Endothelial cell (in vitro differentiated cells): Measurements from ENCODE around the gene LCORL. TPM values are rescaled to one million over a fixed set of nuclear protein-coding genes. Genes with fewer than 3 reads are reported as not detected.

ENCODE experiments used
- DNase-seq: peaks from one replicate; pipeline ENCODE4 v3.0.0; 2021; ENCODE audit warnings: low spot score
- H3K27ac Mint-ChIP-seq: one replicate; pipeline ENCODE4 v1.8.0; 2021; ENCODE audit warnings: mixed read lengths, inconsistent platforms; ENCODE audit not compliant: unreplicated experiment
- H3K27me3 Mint-ChIP-seq: one replicate; pipeline ENCODE4 v1.8.0; 2021; ENCODE audit warnings: mild to moderate bottlenecking, moderate library complexity, mixed read lengths, inconsistent platforms; ENCODE audit not compliant: unreplicated experiment
- H3K36me3 Mint-ChIP-seq: one replicate; pipeline ENCODE4 v1.8.0; 2021; ENCODE audit warnings: mild to moderate bottlenecking, low read depth, mixed read lengths, inconsistent platforms; ENCODE audit not compliant: unreplicated experiment
- H3K4me1 Mint-ChIP-seq: one replicate; pipeline ENCODE4 v1.8.0; 2021; ENCODE audit warnings: mild to moderate bottlenecking, mixed read lengths, inconsistent platforms; ENCODE audit not compliant: unreplicated experiment
- H3K4me3 Mint-ChIP-seq: one replicate; pipeline ENCODE4 v1.8.0; 2021; ENCODE audit warnings: mild to moderate bottlenecking, mixed read lengths, inconsistent platforms; ENCODE audit not compliant: unreplicated experiment
- H3K9me3 Mint-ChIP-seq: one replicate; pipeline ENCODE4 v1.8.0; 2021; ENCODE audit warnings: mixed read lengths, inconsistent platforms; ENCODE audit not compliant: unreplicated experiment
- total RNA-seq: library from RNA; stranded (reverse); fragmentation: NEBNext Ultra II Directional; extraction: Animal tissue kit (Norgen Biotek cat#: 25700); gene quantifications from one replicate; pipeline ENCODE4 v1.2.1, GENCODE V29; 2021; ENCODE audit not compliant: unreplicated experiment
- TF ChIP-seq, protein P1 (sequence below): fragments of 200-600 bp; sonication (generic); IDR thresholded peaks from one replicate; pipeline ENCODE4 v1.5.0; 2021; ENCODE audit warnings: antibody characterized with exemption; ENCODE audit not compliant: unreplicated experiment

Gene LCORL
- total RNA-seq, 1 donor from 2014 or later = 18.4 TPM

DNA sequence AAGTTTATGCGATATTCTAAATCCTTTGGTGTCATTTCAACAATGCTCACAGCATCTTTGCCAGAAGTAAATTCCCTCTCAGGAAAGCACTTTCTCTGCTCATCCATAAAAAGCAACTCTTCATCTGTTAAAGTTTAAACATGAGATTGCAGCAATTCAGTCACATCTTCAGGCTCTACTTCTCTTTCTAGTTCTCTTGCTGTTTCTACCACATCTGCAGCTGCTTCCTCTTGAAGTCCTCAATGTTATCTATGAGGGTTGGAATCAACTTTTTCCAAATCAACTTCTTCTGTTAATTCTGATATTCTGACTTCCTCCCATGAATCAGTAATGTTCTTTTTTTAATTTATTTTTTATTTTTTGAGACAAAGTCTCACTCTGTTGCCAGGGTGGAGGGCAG lies 100.9 kb downstream of the LCORL start:
- Mint-ChIP-seq H3K27ac (no peak overlapping the region), H3K27me3 (peaks cover under 1% of the 10 kb centered on the region), H3K9me3 (no peaks in the 10 kb centered on the region), H3K4me3 (no peak overlapping the region), H3K36me3 (peaks cover 14% of the 10 kb centered on the region), H3K4me1 (peaks cover 12% of the 10 kb centered on the region)
- no peak for DNase-seq
- TF ChIP-seq, protein P1, sequence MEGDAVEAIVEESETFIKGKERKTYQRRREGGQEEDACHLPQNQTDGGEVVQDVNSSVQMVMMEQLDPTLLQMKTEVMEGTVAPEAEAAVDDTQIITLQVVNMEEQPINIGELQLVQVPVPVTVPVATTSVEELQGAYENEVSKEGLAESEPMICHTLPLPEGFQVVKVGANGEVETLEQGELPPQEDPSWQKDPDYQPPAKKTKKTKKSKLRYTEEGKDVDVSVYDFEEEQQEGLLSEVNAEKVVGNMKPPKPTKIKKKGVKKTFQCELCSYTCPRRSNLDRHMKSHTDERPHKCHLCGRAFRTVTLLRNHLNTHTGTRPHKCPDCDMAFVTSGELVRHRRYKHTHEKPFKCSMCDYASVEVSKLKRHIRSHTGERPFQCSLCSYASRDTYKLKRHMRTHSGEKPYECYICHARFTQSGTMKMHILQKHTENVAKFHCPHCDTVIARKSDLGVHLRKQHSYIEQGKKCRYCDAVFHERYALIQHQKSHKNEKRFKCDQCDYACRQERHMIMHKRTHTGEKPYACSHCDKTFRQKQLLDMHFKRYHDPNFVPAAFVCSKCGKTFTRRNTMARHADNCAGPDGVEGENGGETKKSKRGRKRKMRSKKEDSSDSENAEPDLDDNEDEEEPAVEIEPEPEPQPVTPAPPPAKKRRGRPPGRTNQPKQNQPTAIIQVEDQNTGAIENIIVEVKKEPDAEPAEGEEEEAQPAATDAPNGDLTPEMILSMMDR = no peak

DNA sequence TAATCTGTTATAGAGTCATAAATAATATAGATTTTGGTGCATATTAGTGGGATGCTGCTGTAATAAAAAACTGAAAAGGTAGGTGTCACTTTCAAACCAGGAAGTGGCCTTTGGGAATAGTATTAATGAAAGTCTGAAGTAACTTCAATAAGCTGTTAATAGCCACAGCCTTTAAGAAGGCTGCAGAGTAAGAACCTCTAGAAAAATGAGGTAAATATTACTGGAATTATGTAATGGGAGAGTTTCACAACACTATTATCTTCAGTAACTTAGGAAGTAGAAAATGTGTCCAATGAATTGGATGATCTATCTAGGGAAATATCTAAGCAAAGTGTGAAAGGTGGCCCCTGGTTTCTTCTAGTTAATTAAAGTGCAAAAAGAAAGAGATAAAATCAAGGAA lies 106.1 kb downstream of the LCORL start:
- peaks cover 22% of the 10 kb centered on the region for H3K36me3 Mint-ChIP-seq
- peaks cover 2% of the 10 kb centered on the region for H3K27me3 Mint-ChIP-seq
- no peak overlapping the region for H3K27ac Mint-ChIP-seq
- peaks cover 12% of the 10 kb centered on the region for H3K4me1 Mint-ChIP-seq
- TF ChIP-seq, protein P1 = no peak
- no peaks in the 10 kb centered on the region for H3K9me3 Mint-ChIP-seq
- H3K4me3 Mint-ChIP-seq = no peak overlapping the region
- no peak for DNase-seq

DNA sequence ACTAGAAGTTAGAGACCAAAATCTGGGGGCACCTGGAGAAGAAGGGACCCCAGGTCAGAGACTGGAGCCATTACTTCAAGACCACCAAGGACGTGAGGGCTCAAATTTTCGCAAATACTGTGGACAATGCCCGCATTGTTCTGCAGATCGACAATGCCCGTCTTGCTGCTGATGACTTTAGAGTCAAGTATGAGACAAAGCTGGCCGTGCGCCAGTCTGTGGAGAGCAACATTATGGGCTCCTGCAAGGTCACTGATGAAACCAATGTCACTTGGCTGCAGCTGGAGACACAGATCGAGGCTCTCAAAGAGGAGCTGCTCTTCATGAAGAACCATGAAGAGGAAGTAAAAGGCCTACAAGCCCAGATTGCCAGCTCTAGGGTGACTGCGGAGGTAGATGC lies 109.5 kb downstream of the LCORL start:
- Mint-ChIP-seq H3K4me3 (no peak overlapping the region), H3K27me3 (peaks cover 2% of the 10 kb centered on the region), H3K9me3 (no peaks in the 10 kb centered on the region), H3K4me1 (peaks cover 3% of the 10 kb centered on the region), H3K27ac (no peak overlapping the region), H3K36me3 (peaks cover 22% of the 10 kb centered on the region)
- no peak for DNase-seq
- TF ChIP-seq, protein P1 = no peak

DNA sequence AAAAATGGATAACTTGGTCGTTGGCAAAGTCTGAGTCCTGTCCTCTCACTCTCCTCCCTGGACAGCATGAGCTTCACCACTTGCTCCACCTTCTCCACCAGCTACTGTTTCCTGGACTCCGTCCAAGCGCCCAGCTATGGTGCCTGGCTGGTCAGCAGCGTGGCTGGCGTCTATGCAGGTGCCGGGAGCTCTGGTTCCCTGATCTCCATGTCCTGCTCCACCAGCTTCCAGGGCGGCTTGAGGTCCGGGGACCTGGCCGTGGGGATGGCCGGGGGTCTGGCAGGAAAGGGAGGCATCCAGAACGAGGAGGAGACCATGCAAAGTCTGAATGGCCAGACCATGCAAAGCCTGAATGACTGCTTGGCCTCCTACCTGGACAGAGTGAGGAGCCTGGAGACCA lies 109.9 kb downstream of the LCORL start:
- Mint-ChIP-seq H3K27ac (no peak overlapping the region), H3K4me1 (peaks cover 4% of the 10 kb centered on the region), H3K36me3 (peaks cover 22% of the 10 kb centered on the region), H3K4me3 (no peak overlapping the region), H3K9me3 (no peaks in the 10 kb centered on the region), H3K27me3 (peaks cover 2% of the 10 kb centered on the region)
- DNase-seq = no peak
- TF ChIP-seq, protein P1 = no peak

DNA sequence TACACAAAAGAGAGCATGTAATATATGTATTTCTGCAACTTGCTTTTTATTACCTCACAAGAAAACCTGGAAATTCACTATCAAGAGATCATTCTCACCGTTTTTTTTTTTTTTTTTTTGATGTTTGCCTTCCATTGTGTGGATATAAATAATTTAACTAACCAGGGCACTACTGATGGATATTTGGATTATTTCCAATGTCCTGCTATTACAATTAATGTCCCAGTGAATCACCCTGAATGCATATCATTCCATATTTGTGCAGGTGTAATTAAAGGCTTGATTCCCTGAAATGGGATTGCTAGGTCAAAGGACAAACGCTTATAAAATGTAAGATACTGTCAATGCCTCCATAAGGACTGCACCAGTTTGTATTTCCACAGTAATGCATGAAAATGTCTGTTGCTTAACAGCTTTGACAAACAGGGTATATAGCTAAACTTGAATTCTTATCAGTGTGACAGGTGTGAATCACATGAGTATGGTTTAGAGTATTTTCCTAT lies 123.0 kb downstream of the LCORL start:
- H3K4me1 Mint-ChIP-seq = peaks cover 4% of the 10 kb centered on the region
- no peaks in the 10 kb centered on the region for H3K36me3 Mint-ChIP-seq
- no peaks in the 10 kb centered on the region for H3K9me3 Mint-ChIP-seq
- H3K27ac Mint-ChIP-seq = no peak overlapping the region
- DNase-seq = no peak
- no peak overlapping the region for H3K4me3 Mint-ChIP-seq
- TF ChIP-seq, protein P1 = no peak
- H3K27me3 Mint-ChIP-seq = no peaks in the 10 kb centered on the region
